Measurements from ENCODE around the gene NPAP1.
"Not testable (repeated sequence)": the region's sequence is repeated elsewhere in the genome, so short reads cannot be mapped to it uniquely, and the experiment has no call there.

Gene NPAP1

GRCh38 chr15:24675332-24676144, at the start of gene NPAP1:
TSS of gene NPAP1 (plus strand) at chr15:24675775. CDS start at chr15:24675868, 93 bp downstream.
- DNase-seq (ENCODE audit: low read depth in 1 of 2, low spot score in 1 of 2) = no peak

DNA sequence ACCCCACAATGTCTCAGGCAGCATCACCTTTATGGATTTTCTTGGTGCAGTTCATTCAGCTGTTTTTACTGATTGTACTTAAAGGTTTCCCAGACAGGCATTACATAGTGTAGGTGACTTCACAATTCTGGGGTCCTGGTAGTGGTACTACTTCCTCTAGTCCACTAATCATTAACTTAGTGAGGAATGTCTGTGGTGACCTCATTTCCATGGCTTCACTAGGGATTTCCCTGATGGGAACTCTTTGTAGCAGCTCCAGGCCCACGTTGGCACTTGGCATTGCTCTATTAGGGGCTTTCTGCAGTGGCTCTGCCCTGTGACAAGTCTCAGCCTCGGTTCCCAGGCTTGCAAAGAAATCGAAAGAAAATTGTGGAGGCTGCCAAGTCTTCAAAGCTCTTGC, 48.1 kb upstream of the NPAP1 start:
- no peak for DNase-seq (ENCODE audit: low read depth in 1 of 2, low spot score in 1 of 2)

DNA sequence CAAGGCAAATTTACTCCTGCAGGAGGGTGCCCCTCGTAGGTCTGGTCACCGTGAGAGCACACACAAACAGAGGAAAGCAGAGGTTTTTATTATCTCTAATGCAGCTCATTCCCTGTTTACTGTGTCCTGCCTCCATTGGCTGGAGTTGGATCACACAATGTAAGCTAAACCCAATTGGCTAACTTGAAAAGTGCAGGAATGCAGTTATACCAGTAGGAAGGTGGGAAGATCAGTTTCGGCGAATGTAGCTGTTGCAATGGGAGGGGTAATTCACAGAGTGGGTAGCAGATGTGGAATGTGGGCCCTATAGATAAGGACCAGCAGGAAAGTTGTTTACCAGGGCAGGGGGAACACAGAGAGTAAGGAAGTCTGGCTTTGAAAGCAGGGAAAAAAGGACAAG, 42.5 kb upstream of the NPAP1 start:
- DNase-seq (ENCODE audit: low read depth in 1 of 2, low spot score in 1 of 2) = no peak

DNA sequence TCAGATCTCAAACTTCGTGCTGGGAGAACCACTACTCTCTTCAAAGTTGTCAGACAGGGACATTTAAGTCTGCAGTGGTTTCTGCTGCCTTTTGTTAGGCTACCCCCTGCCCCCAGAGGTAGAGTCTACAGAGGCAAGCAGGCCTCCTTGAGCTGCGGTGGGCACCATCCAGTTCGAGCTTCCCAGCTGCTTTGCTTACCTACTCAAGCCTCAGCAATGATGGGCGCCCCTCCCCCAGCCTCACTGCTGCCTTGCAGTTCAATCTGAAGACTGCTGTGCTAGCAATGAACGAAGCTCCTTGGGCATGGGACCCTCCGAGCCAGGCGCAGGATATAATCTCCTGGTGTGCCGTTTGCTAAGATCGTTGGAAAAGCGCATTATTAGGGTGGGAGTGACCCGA, 36.2 kb upstream of the NPAP1 start:
- not testable (repeated sequence) for DNase-seq (ENCODE audit: low read depth in 1 of 2, low spot score in 1 of 2)

DNA sequence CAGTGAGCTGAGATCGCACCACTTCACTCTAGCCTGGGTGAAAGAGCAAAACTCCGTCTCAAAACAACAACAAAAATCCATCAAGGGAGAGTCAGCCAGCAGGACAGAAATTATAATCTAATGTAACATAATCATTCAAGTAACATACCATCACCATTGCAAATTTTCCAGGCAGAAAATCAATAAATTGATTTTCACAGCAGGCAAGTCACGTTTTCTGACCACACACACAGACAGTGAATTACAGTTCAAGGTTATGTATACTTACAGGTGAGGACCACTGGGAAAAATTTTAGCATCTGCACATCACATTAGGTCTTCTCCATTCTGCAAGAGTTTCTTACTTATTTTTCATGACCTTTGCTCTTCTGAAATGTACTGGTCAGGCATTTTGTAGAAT, 29.9 kb upstream of the NPAP1 start:
- no peak for DNase-seq (ENCODE audit: low read depth in 1 of 2, low spot score in 1 of 2)

DNA sequence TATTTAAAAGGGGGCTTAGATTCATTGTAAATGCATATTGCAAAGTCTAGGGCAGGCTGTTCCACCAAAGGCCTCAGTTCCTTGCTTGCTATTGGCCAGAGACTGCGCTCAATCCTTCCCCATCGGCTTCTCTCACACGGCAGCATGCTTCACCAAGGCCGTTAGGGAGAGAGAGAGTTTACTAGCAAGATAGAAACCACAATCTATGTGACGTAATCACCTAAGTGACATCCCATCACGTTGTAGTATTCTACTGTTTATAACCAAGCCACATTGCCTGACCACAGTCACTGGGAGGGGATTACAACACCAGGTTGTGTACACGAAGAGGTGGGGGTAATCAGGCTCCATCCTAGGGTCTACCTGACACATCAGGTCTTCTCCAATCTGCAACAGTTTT, 16.0 kb upstream of the NPAP1 start:
- no peak for DNase-seq (ENCODE audit: low read depth in 1 of 2, low spot score in 1 of 2)

- DNase-seq (ENCODE audit: low read depth in 1 of 2, low spot score in 1 of 2) = no peak
Observed at GRCh38 chr15:24662991-24663390, 12.6 kb upstream of the NPAP1 start.

GRCh38 chr15:24676431-24676830, 856 bp downstream of the NPAP1 start:
- DNase-seq (ENCODE audit: low read depth in 1 of 2, low spot score in 1 of 2) = no peak

DNA sequence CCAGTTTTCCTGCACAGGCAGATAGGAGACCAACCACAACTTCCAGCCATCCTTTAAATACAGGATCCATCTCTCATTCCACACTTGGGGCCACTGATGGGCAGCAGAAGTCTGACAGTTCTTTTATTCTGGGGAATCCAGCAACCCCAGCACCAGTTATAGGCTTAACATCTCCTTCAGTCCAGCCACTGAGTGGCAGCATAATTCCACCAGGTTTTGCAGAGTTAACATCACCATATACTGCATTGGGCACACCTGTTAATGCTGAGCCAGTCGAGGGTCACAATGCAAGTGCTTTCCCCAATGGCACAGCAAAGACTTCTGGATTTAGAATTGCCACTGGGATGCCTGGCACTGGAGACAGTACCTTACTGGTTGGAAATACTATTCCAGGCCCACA, 2.9 kb downstream of the NPAP1 start:
- DNase-seq (ENCODE audit: low read depth in 1 of 2, low spot score in 1 of 2) = no peak

DNA sequence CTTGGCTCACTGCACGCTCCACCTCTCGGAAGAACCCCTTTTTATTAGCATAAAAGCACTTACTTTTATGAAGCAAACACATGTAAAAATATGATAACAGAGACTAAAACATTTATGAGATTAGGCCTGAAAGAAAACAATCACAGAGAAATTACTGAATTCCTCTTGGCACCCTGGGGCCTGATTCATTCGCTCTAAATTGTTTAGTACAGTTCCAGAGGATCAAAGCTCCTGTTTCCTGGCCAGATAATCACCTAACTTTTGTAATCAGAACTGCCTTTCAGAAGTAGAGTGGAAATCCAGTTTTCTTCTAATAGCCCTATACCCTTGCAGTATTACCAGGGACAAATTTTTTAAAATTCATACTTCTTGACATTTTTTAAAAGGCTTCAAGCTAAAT, 6.4 kb downstream of the NPAP1 start:
- no peak for DNase-seq (ENCODE audit: low read depth in 1 of 2, low spot score in 1 of 2)

- not testable (repeated sequence) for DNase-seq (ENCODE audit: low read depth in 1 of 2, low spot score in 1 of 2)
Observed at GRCh38 chr15:24682905-24683304, 7.3 kb downstream of the NPAP1 start.

- DNase-seq (ENCODE audit: low read depth in 1 of 2, low spot score in 1 of 2) = no peak
Observed at GRCh38 chr15:24683736-24684135, 8.2 kb downstream of the NPAP1 start.

- DNase-seq (ENCODE audit: low read depth in 1 of 2, low spot score in 1 of 2) = no peak
Observed at GRCh38 chr15:24684313-24684712, 8.7 kb downstream of the NPAP1 start.

GRCh38 chr15:24696201-24696600, 20.6 kb downstream of the NPAP1 start:
- no peak for DNase-seq (ENCODE audit: low read depth in 1 of 2, low spot score in 1 of 2)

GRCh38 chr15:24696842-24697241, 21.3 kb downstream of the NPAP1 start:
- no peak for DNase-seq (ENCODE audit: low read depth in 1 of 2, low spot score in 1 of 2)

DNA sequence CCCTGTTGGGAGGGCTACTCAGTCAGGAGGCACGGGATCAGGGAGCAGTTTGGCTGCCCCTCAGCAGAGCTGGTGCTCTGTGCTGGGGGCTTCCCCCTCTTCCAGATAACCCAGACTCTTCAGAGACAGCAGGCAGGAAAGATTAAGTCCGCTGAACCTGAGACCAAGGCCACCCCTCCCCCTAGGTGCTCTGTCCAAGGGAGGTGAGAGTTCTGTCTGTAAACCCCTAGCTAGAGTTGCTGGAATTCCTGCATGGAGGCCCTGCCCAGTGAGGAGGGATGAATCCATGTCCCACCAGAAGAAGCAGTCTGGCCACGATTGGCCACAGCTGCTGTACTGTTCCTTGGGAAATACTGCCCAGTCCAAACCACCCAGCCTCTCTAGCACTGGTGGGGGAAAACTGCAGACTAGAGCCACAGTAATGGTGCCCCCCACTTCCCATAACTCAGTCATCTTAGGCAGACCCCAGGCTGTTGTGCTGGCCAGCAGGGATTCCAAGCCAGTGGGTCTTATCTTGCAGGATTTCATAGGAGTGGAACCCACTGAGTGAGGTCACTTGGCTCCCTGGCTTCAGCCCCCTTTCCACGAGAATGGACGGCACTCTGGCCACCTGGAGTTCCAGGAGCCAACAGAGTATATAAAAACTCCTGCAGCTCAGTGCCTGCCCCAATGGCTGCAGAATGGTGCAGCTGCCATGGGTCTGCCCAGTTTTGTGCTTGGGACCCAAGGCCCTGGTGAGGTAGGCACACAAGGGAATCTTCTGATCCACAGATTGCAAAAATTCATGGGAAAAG, 42.9 kb downstream of the NPAP1 start:
- DNase-seq (ENCODE audit: low read depth in 1 of 2, low spot score in 1 of 2) = no peak

- no peak for DNase-seq (ENCODE audit: low read depth in 1 of 2, low spot score in 1 of 2)
Observed at GRCh38 chr15:24729760-24730159, 54.2 kb downstream of the NPAP1 start.
